Measurements from ENCODE around the gene HOXA4. TPM values are rescaled to one million over a fixed set of nuclear protein-coding genes. Genes with fewer than 3 reads are reported as not detected.

The HOXA4 gene
- polyA plus RNA-seq, 3 donors: 0.48 TPM; not detected in 2

GRCh38 chr7:27137640-27138315 is 7.2 kb upstream of the HOXA4 start:
- DNase-seq: no peak
- H3K4me1 ChIP-seq (ENCODE audit: control insufficient read depth in 1 of 2, insufficient read depth in 2 of 2, low read length in 2 of 2): peaks cover 16 to 28% of the 10 kb centered on the region in 2 donors
- Mint-ChIP-seq H3K27me3 (ENCODE audit: low read depth in 3 of 3) (peaks cover 14 to 35% (median 17%) of the 10 kb centered on the region in 3 donors), H3K9me3 (peaks cover 1 to 13% (median 3%) of the 10 kb centered on the region in 7 donors), H3K27ac (no peak overlapping the region), H3K36me3 (peaks cover 0 to 2% of the 10 kb centered on the region in 2 donors), H3K4me1 (peaks cover 35% of the 10 kb centered on the region), H3K4me3 (peak overlapping the region in 1 of 2 donors; percentile 12)
- no peak overlapping the region for H3K27ac ChIP-seq (ENCODE audit: low read depth in 1 of 2, low read length in 2 of 2)
- WGBS (ENCODE audit: insufficient coverage): no CpG with 5 or more reads among the region's 2 CpGs
- H3K9ac ChIP-seq (ENCODE audit: insufficient read depth, low read length, poor library complexity, severe bottlenecking): no peak overlapping the region
- intact Hi-C loops (cut with micrococcal nuclease): no loop called here
- no peak overlapping the region for H2AFZ ChIP-seq (ENCODE audit: insufficient read depth, low read depth, low read length, poor library complexity, severe bottlenecking)
- H3K9me3 ChIP-seq (replicated peaks in 1 of 2; ENCODE audit: control insufficient read depth in 1 of 2, insufficient read depth in 1 of 2, low read length in 2 of 2): no peaks in the 10 kb centered on the region
- H3K4me3 ChIP-seq (replicated peaks in 1 of 3; ENCODE audit: low read depth in 2 of 3, low read length in 3 of 3): no peak overlapping the region
- no peaks in the 10 kb centered on the region for H3K36me3 ChIP-seq (replicated peaks in 1 of 2; ENCODE audit: control insufficient read depth in 1 of 2, insufficient read depth in 2 of 2, low read length in 2 of 2)
- H3K79me2 ChIP-seq (ENCODE audit: insufficient read depth, low read length): no peaks in the 10 kb centered on the region
- TF ChIP-seq, protein P1, sequence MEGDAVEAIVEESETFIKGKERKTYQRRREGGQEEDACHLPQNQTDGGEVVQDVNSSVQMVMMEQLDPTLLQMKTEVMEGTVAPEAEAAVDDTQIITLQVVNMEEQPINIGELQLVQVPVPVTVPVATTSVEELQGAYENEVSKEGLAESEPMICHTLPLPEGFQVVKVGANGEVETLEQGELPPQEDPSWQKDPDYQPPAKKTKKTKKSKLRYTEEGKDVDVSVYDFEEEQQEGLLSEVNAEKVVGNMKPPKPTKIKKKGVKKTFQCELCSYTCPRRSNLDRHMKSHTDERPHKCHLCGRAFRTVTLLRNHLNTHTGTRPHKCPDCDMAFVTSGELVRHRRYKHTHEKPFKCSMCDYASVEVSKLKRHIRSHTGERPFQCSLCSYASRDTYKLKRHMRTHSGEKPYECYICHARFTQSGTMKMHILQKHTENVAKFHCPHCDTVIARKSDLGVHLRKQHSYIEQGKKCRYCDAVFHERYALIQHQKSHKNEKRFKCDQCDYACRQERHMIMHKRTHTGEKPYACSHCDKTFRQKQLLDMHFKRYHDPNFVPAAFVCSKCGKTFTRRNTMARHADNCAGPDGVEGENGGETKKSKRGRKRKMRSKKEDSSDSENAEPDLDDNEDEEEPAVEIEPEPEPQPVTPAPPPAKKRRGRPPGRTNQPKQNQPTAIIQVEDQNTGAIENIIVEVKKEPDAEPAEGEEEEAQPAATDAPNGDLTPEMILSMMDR (IDR thresholded peaks at IDR 0.05): no peak
- no peaks in the 10 kb centered on the region for H4K20me1 ChIP-seq (ENCODE audit: insufficient read depth, low read length)
- H3K27me3 ChIP-seq (ENCODE audit: control insufficient read depth in 2 of 2, insufficient read depth in 2 of 2, low read length in 2 of 2): peaks cover 12 to 36% of the 10 kb centered on the region in 2 donors
- no peak overlapping the region for H3K4me2 ChIP-seq (replicated peaks; ENCODE audit: extremely low read depth, low read length, poor library complexity, severe bottlenecking)

- TF ChIP-seq, protein P1 (IDR thresholded peaks at IDR 0.05): no peak
- Mint-ChIP-seq H3K9me3 (peaks cover 0 to 9% (median 1%) of the 10 kb centered on the region in 7 donors), H3K36me3 (peaks cover 0 to 2% of the 10 kb centered on the region in 2 donors), H3K27ac (no peak overlapping the region), H3K4me3 (peak overlapping the region in 1 of 2 donors; percentile 22), H3K27me3 (ENCODE audit: low read depth in 3 of 3) (peaks cover 6 to 24% (median 10%) of the 10 kb centered on the region in 3 donors), H3K4me1 (peaks cover 41% of the 10 kb centered on the region)
- no peak overlapping the region for H3K4me3 ChIP-seq (replicated peaks in 1 of 3; ENCODE audit: low read depth in 2 of 3, low read length in 3 of 3)
- peak in 2 of 3 donors; percentile 54 to 86 for DNase-seq
- peaks cover 12 to 25% of the 10 kb centered on the region in 2 donors for H3K27me3 ChIP-seq (ENCODE audit: control insufficient read depth in 2 of 2, insufficient read depth in 2 of 2, low read length in 2 of 2)
- H3K4me1 ChIP-seq (ENCODE audit: control insufficient read depth in 1 of 2, insufficient read depth in 2 of 2, low read length in 2 of 2): peaks cover 16 to 36% of the 10 kb centered on the region in 2 donors
- no peak overlapping the region for H2AFZ ChIP-seq (ENCODE audit: insufficient read depth, low read depth, low read length, poor library complexity, severe bottlenecking)
- no peaks in the 10 kb centered on the region for H3K79me2 ChIP-seq (ENCODE audit: insufficient read depth, low read length)
- WGBS (ENCODE audit: insufficient coverage): 0% methylated on average over 2 of the region's 2 CpGs
- H3K9ac ChIP-seq (ENCODE audit: insufficient read depth, low read length, poor library complexity, severe bottlenecking): no peak overlapping the region
- no peaks in the 10 kb centered on the region for H4K20me1 ChIP-seq (ENCODE audit: insufficient read depth, low read length)
- no peaks in the 10 kb centered on the region for H3K36me3 ChIP-seq (replicated peaks in 1 of 2; ENCODE audit: control insufficient read depth in 1 of 2, insufficient read depth in 2 of 2, low read length in 2 of 2)
- no peaks in the 10 kb centered on the region for H3K9me3 ChIP-seq (replicated peaks in 1 of 2; ENCODE audit: control insufficient read depth in 1 of 2, insufficient read depth in 1 of 2, low read length in 2 of 2)
- intact Hi-C loops (cut with micrococcal nuclease): loop anchor here in 1 of 2 donors (2.0 kb wide), 1 partner anchor 38 kb away; no protein-coding TSS in a partner anchor
- no peak overlapping the region for H3K27ac ChIP-seq (ENCODE audit: low read depth in 1 of 2, low read length in 2 of 2)
- no peak overlapping the region for H3K4me2 ChIP-seq (replicated peaks; ENCODE audit: extremely low read depth, low read length, poor library complexity, severe bottlenecking)
Measured at GRCh38 chr7:27134392-27134791, 3.8 kb upstream of the HOXA4 start.
